K562 (cell line): ENCODE measurements around the gene RHAG. TPM values are rescaled to one million over a fixed set of nuclear protein-coding genes. Genes with fewer than 3 reads are reported as not detected.

Experiments used
- BMI1 ChIP-seq: fragments of 150-350 bp; IDR thresholded peaks from 2 replicates; pipeline ENCODE4 v1.6.1; 2014; ENCODE audit warnings: low read length
- CAMTA2 ChIP-seq: fragments of 250-450 bp; sonication (Bioruptor Pico); conservative IDR thresholded peaks from 2 replicates; pipeline ENCODE4 v1.5.1; 2022
- CCNT2 ChIP-seq: IDR thresholded peaks from 2 replicates; pipeline ENCODE4 v1.6.1; 2011; ENCODE audit warnings: borderline replicate concordance, low read depth, mild to moderate bottlenecking, moderate library complexity, mixed read lengths, low read length; ENCODE audit not compliant: insufficient read length; ENCODE audit errors: extremely low read depth
- DACH1 ChIP-seq: fragments of 450-650 bp; IDR thresholded peaks from 2 replicates; pipeline ENCODE4 v1.6.1; 2018; ENCODE audit not compliant: partially characterized antibody
- KLF10 ChIP-seq: fragments of 250-450 bp; sonication (Bioruptor Pico); IDR thresholded peaks from 2 replicates; pipeline ENCODE4 v1.6.1; 2021; ENCODE audit warnings: matching md5 sums
- L3MBTL2 ChIP-seq: fragments of 450-650 bp; IDR thresholded peaks from 2 replicates; pipeline ENCODE4 v1.6.1; 2016; ENCODE audit warnings: mild to moderate bottlenecking, moderate library complexity
- NCOA2 ChIP-seq, 2 experiments: fragments of 450-650 bp; IDR thresholded peaks; 2 replicates each; pipeline ENCODE4 v1.6.1; 2018; ENCODE audit warnings: mild to moderate bottlenecking in 2 of 2, moderate library complexity in 1 of 2; ENCODE audit not compliant: partially characterized antibody in 2 of 2
- NR2C1 ChIP-seq, 2 experiments: fragments of 450-650 bp; IDR thresholded peaks; 2 replicates each; pipeline ENCODE4 v1.6.1; 2017; ENCODE audit warnings: mild to moderate bottlenecking in 2 of 2, antibody characterized with exemption in 1 of 2, inconsistent platforms in 1 of 2, missing compliant biosample characterization in 1 of 2, missing genetic modification characterization in 1 of 2
- POLR2AphosphoS5 ChIP-seq: IDR thresholded peaks from 2 replicates; pipeline ENCODE4 v1.6.1; 2011; ENCODE audit warnings: mild to moderate bottlenecking, low read depth, low read length, moderate library complexity; ENCODE audit not compliant: control insufficient read depth, insufficient read depth
- RBM34 ChIP-seq: fragments of 200-400 bp; formaldehyde crosslinking; IDR thresholded peaks from 2 replicates; pipeline ENCODE4 v1.6.1; 2018; ENCODE audit warnings: low read length, borderline replicate concordance; ENCODE audit not compliant: insufficient read depth
- SMARCC2 ChIP-seq: fragments of 450-650 bp; IDR thresholded peaks from 2 replicates; pipeline ENCODE4 v1.6.1; 2017; ENCODE audit warnings: antibody characterized with exemption, moderate library complexity, mild to moderate bottlenecking, low read depth
- SNRNP70 ChIP-seq: fragments of 200-400 bp; formaldehyde crosslinking; optimal IDR thresholded peaks from 2 replicates; pipeline ENCODE3; 2017; ENCODE audit warnings: low read depth, low read length
- TCFL5 ChIP-seq: fragments of 250-450 bp; sonication (Bioruptor Pico); conservative IDR thresholded peaks from 2 replicates; pipeline ENCODE4 v1.6.1; 2021; ENCODE audit warnings: mild to moderate bottlenecking, moderate library complexity, matching md5 sums
- TRIM24 ChIP-seq, 2 experiments: fragments of 450-650 bp; IDR thresholded peaks; 2 replicates each; pipeline ENCODE4 v1.6.1; 2016
- U2AF2 ChIP-seq: fragments of 200-400 bp; formaldehyde crosslinking; optimal IDR thresholded peaks from 2 replicates; pipeline ENCODE3; 2017; ENCODE audit warnings: low read depth, mild to moderate bottlenecking, low read length
- ZFP30 ChIP-seq: fragments of 250-450 bp; sonication (Bioruptor Pico); IDR thresholded peaks from 2 replicates; pipeline ENCODE4 v1.8.0; 2022; ENCODE audit warnings: moderate library complexity, mild to moderate bottlenecking, inconsistent platforms, borderline replicate concordance
- ZNF146 ChIP-seq: IDR thresholded peaks from one replicate; pipeline ENCODE4 v1.6.1; 2018; ENCODE audit warnings: missing compliant biosample characterization; ENCODE audit not compliant: unreplicated experiment
- ZNF354B ChIP-seq: fragments of 250-450 bp; sonication (Bioruptor Pico); IDR thresholded peaks from 2 replicates; pipeline ENCODE4 v1.4.0; 2020
- ZNF778 ChIP-seq: fragments of 450-650 bp; formaldehyde crosslinking; IDR thresholded peaks from 2 replicates; pipeline ENCODE4 v1.4.0; 2020; ENCODE audit warnings: mild to moderate bottlenecking, moderate library complexity
- polyA plus RNA-seq, 8 experiments: library from polyadenylated mRNA; depleted of rRNA in 4 of 8; stranded (reverse) in 5 of 8; unstranded in 3 of 8; fragments of >200 nt; fragmentation: Nextera tagmentation in 2 of 8; fragmentation: Illumina TruSeq in 1 of 8; extraction: Ambion mirVana in 2 of 8; extraction: Trizol in 1 of 8; gene quantifications; 2 replicates each; pipeline versions ENCODE4 v1.2.1 to v1.2.3, GENCODE V29; 2011 to 2014; ENCODE audit warnings: inconsistent platforms in 1 of 8, missing spikeins in 1 of 8
- total RNA-seq, 7 experiments: library from RNA; depleted of rRNA in 6 of 7; stranded (reverse); fragments of >200 nt in 6 of 7; fragmentation: Illumina TruSeq in 2 of 7; extraction: Trizol in 2 of 7; gene quantifications; 2 replicates each; pipeline versions ENCODE4 v1.2.1 to v1.2.3, GENCODE V29; 2011 to 2021; ENCODE audit warnings: low replicate concordance in 1 of 7
- TF ChIP-seq, protein P1 (sequence below), 2 experiments: fragments of 450-650 bp; conservative IDR thresholded peaks; 2 replicates each; pipeline ENCODE4 v1.6.1; 2017; ENCODE audit warnings: mild to moderate bottlenecking in 2 of 2, moderate library complexity in 2 of 2
- TF ChIP-seq, protein P2 (sequence below): sonication (generic); formaldehyde crosslinking; IDR thresholded peaks from 2 replicates; pipeline ENCODE4 v1.9.0; 2022; ENCODE audit warnings: mild to moderate bottlenecking, missing genetic modification reagents

Gene RHAG
- total and polyA plus RNA-seq, 9 of the 15 experiments (the other 6 are each of a cell fraction or from before 2014, with no cell fraction given) = 290 to 1,202 (median 505) TPM

DNA sequence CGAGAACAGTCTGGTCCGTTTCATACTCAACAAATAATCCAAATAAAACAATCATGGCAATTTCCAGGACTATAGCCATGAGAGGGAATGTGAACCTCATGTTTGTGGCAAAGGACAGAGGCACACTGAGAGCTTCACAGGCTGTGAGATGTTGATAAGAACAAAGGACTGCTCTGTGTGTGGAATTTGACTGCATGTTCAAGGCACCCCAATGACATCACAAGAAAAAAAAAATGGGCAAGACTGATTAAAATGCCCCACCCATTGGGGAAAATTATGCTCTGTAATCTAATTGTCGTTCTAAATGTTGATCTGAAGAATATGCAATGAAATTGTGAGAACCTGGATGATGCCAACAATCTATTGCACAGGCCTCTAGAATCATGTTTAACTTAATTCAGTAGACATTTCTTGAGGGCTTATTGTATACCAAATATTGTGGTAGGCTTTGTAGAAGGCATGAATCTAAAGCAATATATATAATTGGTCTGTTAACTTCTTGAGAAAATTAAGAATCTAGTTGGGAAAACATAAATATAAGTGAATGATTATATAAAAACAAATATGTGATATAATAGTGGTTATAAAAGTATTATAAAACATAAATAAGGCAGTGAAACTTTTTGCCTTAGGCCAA, at the start of gene RHAG (continued):
- TF ChIP-seq DACH1 = no peak
- TF ChIP-seq U2AF2 = no peak
- TF ChIP-seq RBM34 = no peak
- TF ChIP-seq NCOA2 (IDR thresholded peaks at IDR 0.05; ENCODE audit: partially characterized antibody in 2 of 2) = no peak
- no peak for TF ChIP-seq KLF10 (CRISPR knock-in tag)
- TF ChIP-seq L3MBTL2 = peak; percentile 62
- no peak for TF ChIP-seq ZFP30 (CRISPR knock-in tag)
- TF ChIP-seq ZNF778 (CRISPR knock-in tag) = 0 out of 2 replicates have a peak, but pooled peaks have one; percentile 79
- TF ChIP-seq, protein P1, sequence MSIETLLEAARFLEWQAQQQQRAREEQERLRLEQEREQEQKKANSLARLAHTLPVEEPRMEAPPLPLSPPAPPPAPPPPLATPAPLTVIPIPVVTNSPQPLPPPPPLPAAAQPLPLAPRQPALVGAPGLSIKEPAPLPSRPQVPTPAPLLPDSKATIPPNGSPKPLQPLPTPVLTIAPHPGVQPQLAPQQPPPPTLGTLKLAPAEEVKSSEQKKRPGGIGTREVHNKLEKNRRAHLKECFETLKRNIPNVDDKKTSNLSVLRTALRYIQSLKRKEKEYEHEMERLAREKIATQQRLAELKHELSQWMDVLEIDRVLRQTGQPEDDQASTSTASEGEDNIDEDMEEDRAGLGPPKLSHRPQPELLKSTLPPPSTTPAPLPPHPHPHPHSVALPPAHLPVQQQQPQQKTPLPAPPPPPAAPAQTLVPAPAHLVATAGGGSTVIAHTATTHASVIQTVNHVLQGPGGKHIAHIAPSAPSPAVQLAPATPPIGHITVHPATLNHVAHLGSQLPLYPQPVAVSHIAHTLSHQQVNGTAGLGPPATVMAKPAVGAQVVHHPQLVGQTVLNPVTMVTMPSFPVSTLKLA (conservative IDR thresholded peaks at IDR 0.05) = peak; percentile 48 to 77; a peak in 3 of 4 replicates
- TF ChIP-seq CCNT2 = no peak
- TF ChIP-seq POLR2AphosphoS5 = peak; percentile 98
- TF ChIP-seq SNRNP70 = no peak
- no peak for TF ChIP-seq NR2C1 (IDR thresholded peaks at IDR 0.05)
- TF ChIP-seq NR2C1 (tag; IDR thresholded peaks at IDR 0.05) = peak; percentile 31; the same call in 1 of the 2 replicates
- no peak for TF ChIP-seq TCFL5 (CRISPR knock-in tag)
- peak; percentile 73 to 80 for TF ChIP-seq TRIM24 (IDR thresholded peaks at IDR 0.05)
- TF ChIP-seq BMI1 = no peak
- TF ChIP-seq ZNF354B = no peak
- peak; percentile 47; the same call in 1 of the 2 replicates for TF ChIP-seq SMARCC2
- TF ChIP-seq CAMTA2 (CRISPR knock-in tag) = no peak
- TF ChIP-seq, protein P2, sequence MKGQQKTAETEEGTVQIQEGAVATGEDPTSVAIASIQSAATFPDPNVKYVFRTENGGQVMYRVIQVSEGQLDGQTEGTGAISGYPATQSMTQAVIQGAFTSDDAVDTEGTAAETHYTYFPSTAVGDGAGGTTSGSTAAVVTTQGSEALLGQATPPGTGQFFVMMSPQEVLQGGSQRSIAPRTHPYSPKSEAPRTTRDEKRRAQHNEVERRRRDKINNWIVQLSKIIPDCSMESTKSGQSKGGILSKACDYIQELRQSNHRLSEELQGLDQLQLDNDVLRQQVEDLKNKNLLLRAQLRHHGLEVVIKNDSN (CRISPR knock-in tag) = no peak
- TF ChIP-seq ZNF146 (CRISPR knock-in tag) = no peak
